NT2/D1 (cell line): ENCODE measurements around the gene PNPLA7.

Source experiments
- DNase-seq: peaks from one replicate; pipeline ENCODE4 v3.0.0-alpha.2; 2011; ENCODE audit warnings: low read depth, low spot score
- H3K27me3 ChIP-seq: 2 replicates; pipeline ENCODE4 v1.6.0; 2011; ENCODE audit warnings: mild to moderate bottlenecking; ENCODE audit not compliant: insufficient read length, insufficient read depth
- H3K36me3 ChIP-seq: 2 replicates; pipeline ENCODE4 v1.6.1; 2011; ENCODE audit warnings: mild to moderate bottlenecking, low read length, mixed read lengths; ENCODE audit not compliant: insufficient read depth, insufficient read length
- H3K4me1 ChIP-seq: 2 replicates; pipeline ENCODE4 v1.5.1; 2011; ENCODE audit not compliant: insufficient read depth, insufficient read length
- H3K4me3 ChIP-seq: 2 replicates; pipeline ENCODE4 v1.5.1; 2011; ENCODE audit warnings: low read depth; ENCODE audit not compliant: insufficient read length
- H3K9ac ChIP-seq: 2 replicates; pipeline ENCODE4 v1.6.0; 2011; ENCODE audit warnings: low read depth; ENCODE audit not compliant: insufficient read length
- H3K9me3 ChIP-seq: 2 replicates; pipeline ENCODE4 v1.5.1; 2011; ENCODE audit warnings: mild to moderate bottlenecking, low read length; ENCODE audit not compliant: insufficient read depth
- SUZ12 ChIP-seq: IDR thresholded peaks from 2 replicates; pipeline ENCODE4 v1.6.1; 2011; ENCODE audit not compliant: insufficient read length, insufficient read depth; ENCODE audit errors: extremely low read depth
- YY1 ChIP-seq: IDR thresholded peaks from 2 replicates; pipeline ENCODE4 v1.6.1; 2011; ENCODE audit not compliant: insufficient read length, insufficient read depth
- ZNF274 ChIP-seq: IDR thresholded peaks from 2 replicates; pipeline ENCODE4 v1.6.1; 2011; ENCODE audit warnings: mild to moderate bottlenecking, low read depth, low read length

The PNPLA7 gene

DNA sequence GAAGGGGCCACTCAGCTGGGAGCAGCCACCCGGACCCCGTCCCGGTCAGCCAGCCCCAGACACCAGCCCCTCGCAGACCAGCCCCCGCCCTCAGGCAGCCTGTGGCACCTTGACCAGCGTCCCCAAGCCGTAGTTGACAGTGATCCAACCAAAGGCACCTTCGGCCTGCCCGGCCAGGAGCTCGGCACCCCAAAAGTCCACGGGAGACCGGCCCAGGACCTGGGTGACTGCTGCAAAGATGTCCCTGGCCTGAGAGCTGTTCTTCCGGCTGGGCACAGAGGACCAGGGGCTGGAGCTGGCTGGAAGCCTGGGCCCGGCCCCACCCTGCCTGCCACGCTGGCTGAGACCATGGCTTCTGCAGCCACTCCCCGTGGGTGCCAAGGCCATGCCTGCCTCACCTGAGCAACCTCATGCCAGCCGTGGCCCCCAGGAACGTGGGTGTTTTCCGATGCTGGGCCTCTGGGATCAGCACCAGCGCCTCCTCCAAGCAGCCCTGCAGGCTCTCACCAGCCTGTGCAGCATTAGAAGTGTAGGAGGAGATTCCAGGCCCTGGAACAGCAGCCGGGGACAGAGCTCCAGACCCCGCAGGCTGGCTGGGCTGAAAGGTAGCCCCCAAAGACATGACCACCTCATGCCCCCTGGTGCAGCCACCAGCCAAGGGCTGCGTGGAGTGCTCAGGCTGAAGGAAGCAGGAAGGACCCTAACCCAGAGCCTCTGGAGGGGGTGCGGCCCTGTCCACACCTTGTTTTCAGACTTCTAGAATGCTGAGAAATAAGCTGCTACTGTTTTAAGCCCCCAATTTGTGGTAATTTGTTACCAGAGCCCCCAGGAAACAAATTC lies 113.2 kb downstream of the PNPLA7 start:
- H3K4me1 ChIP-seq, result peaks cover 2% of the 10 kb centered on the region
- no peaks in the 10 kb centered on the region for H3K27me3 ChIP-seq
- H3K36me3 ChIP-seq, result no peaks in the 10 kb centered on the region
- no peaks in the 10 kb centered on the region for H3K9me3 ChIP-seq
- TF ChIP-seq ZNF274, result no peak
- no peak for TF ChIP-seq YY1
- TF ChIP-seq SUZ12, result no peak
- H3K4me3 ChIP-seq, result no peak overlapping the region
- DNase-seq, result no peak
- no peak overlapping the region for H3K9ac ChIP-seq

DNA sequence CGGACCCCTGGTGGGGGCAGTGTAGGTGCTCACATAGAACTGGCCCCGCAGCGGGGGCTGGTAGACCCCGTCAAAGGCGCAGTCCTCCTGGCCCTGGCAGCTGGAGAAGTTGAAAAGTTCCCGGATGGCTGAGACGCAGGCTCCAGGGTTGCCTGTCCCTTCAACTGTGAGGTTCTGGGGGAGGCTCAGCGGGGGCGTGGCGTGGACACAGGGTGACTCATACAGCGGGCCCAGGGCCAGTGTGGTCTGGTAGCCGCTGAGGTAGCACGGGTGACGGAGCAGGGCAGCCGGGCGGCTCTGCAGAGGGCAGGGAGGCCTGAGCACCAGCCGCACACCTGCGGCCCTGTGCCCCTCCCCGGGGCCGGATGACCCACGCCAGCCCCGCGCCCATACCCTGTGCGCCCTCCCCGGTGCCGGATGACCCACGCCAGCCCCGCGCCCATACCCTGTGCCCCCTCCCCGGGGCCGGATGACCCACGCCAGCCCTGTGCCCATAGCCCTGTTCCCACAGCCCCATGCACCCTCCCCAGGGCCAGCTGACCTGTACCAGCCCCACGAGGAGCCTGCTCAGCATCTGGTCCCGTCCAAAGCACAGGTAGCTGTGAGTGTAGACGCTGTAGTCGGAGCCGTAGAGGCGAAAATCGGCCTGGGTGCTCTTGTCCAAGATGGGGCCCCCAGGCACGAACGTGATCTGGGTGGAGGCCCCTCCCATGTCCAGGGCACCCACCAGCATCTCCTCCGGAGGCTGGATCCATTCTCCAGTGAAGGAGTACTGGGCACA lies 114.0 kb downstream of the PNPLA7 start:
- no peak for DNase-seq
- H3K4me3 ChIP-seq, result no peak overlapping the region
- TF ChIP-seq YY1 (no peak), ZNF274 (no peak), SUZ12 (no peak)
- peak overlapping the region; percentile 50 for H3K9ac ChIP-seq
- H3K9me3 ChIP-seq, result no peaks in the 10 kb centered on the region
- H3K27me3 ChIP-seq, result no peaks in the 10 kb centered on the region
- H3K4me1 ChIP-seq, result peaks cover 2% of the 10 kb centered on the region
- H3K36me3 ChIP-seq, result no peaks in the 10 kb centered on the region

DNA sequence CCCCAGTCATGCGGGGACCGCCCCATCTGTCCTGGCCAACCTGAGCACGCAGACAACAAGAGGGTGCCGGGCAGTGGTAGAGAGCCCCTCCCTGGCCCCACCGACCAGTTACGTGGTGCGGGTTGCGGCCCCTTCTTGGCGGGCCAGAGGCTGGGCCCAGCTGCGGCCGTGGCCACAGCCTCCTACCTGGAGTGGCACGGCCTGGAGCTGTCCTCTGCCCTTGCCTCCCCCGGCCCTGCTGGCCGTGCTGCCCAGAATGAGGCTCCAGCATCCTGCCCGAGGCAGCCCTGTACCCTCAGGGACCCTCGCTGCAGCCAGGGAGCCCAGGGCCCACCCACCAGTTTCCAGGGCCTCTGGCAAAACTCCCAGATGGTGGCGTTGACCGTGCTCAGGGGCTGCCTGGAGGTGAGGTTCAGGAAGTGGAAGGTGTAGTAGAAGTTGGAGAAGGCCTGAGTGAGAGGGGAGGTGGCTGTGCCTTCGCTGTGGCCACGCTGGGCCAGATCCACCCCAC lies 114.8 kb downstream of the PNPLA7 start:
- no peaks in the 10 kb centered on the region for H3K36me3 ChIP-seq
- TF ChIP-seq YY1 (no peak), SUZ12 (no peak), ZNF274 (no peak)
- no peak overlapping the region for H3K4me3 ChIP-seq
- H3K9ac ChIP-seq, result peak overlapping the region; percentile 50
- H3K4me1 ChIP-seq, result peaks cover 2% of the 10 kb centered on the region
- DNase-seq, result no peak
- H3K9me3 ChIP-seq, result no peaks in the 10 kb centered on the region
- H3K27me3 ChIP-seq, result no peaks in the 10 kb centered on the region

- H3K4me1 ChIP-seq, result peaks cover 6% of the 10 kb centered on the region
- H3K9ac ChIP-seq, result no peak overlapping the region
- no peaks in the 10 kb centered on the region for H3K36me3 ChIP-seq
- DNase-seq, result no peak
- no peaks in the 10 kb centered on the region for H3K27me3 ChIP-seq
- H3K4me3 ChIP-seq, result no peak overlapping the region
- TF ChIP-seq SUZ12 (no peak), YY1 (no peak), ZNF274 (no peak)
- no peaks in the 10 kb centered on the region for H3K9me3 ChIP-seq
Measured at GRCh38 chr9:137434498-137435380, 115.5 kb downstream of the PNPLA7 start.

- Histone ChIP-seq H3K9me3 (no peaks in the 10 kb centered on the region), H3K4me1 (peaks cover 6% of the 10 kb centered on the region), H3K4me3 (no peak overlapping the region), H3K9ac (no peak overlapping the region), H3K36me3 (no peaks in the 10 kb centered on the region), H3K27me3 (no peaks in the 10 kb centered on the region)
- no peak for DNase-seq
- no peak for TF ChIP-seq SUZ12
- TF ChIP-seq ZNF274, result no peak
- no peak for TF ChIP-seq YY1
Measured at GRCh38 chr9:137433916-137434431, 116.2 kb downstream of the PNPLA7 start.

DNA sequence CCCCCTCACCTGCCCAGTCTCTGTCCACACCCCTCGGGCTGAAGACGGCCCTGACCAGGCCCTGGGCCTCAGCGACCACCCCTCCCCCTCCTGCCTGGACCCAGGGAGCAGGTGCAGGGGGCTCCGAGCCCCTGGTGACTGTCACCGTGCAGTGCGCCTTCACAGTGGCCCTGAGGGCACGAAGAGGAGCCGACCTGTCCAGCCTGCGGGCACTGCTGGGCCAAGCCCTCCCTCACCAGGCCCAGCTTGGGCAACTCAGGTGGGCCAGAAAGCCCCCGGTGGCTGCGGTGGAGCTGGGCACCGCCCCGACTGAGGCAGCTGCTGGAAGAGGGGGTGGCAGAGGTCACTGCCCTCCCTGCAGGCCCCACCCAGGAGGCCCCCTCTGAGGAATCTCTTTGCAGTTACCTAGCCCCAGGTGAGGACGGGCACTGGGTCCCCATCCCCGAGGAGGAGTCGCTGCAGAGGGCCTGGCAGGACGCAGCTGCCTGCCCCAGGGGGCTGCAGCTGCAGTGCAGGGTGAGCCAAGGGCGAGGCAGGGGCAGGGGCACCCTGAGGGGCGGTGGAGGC lies 116.8 kb downstream of the PNPLA7 start:
- Histone ChIP-seq H3K4me3 (no peak overlapping the region), H3K27me3 (no peaks in the 10 kb centered on the region), H3K9ac (no peak overlapping the region), H3K36me3 (no peaks in the 10 kb centered on the region), H3K4me1 (peaks cover 6% of the 10 kb centered on the region), H3K9me3 (no peaks in the 10 kb centered on the region)
- no peak for DNase-seq
- TF ChIP-seq ZNF274 (no peak), SUZ12 (no peak), YY1 (no peak)
